OCI-LY3 (cell line): ENCODE data around the gene SH3RF3.

Experiments used
- CTCF ChIP-seq: fragments of 200-600, 300-600 bp; sonication (generic); IDR thresholded peaks from 2 replicates; pipeline ENCODE4 v1.5.1; 2014; ENCODE audit warnings: antibody characterized with exemption, low read length, low read depth
- EZH2phosphoT487 ChIP-seq: fragments of 200-600 bp; shearing (Covaris generic); IDR thresholded peaks from 2 replicates; pipeline ENCODE4 v1.6.1; 2018; ENCODE audit warnings: antibody characterized with exemption, mixed run types, low read depth

GRCh38 chr2:109382226-109382895 is 253.4 kb downstream of the SH3RF3 start:
- TF ChIP-seq CTCF = no peak
- TF ChIP-seq EZH2phosphoT487 = no peak
